ENCODE data around the gene DIP2A. TPM values are rescaled to one million over a fixed set of nuclear protein-coding genes. Genes with fewer than 3 reads are reported as not detected.

The DIP2A gene
- total RNA-seq, 8 experiments from 2014 or later = 13.2 to 70.9 (median 16.5) TPM

- WGBS, 10 experiments = 29 to 100% (median 92%) methylated on average over 1 to 5 of the region's 6 CpGs; no CpG with 5 or more reads in 2 of the 10 experiments
- H3K4me1 ChIP-seq (replicated peaks in 1 of 2) = no peaks in the 10 kb centered on the region
- no peak overlapping the region for H3K27ac ChIP-seq
- no peak for ATAC-seq (replicated peaks in 6 of 8)
- in situ Hi-C loops (cut with MboI; ENCODE audit: low pct_unique_long_range_greater_than_20kb in 2 of 9, low sequenced_read_pairs in 9 of 9, unreplicated experiment in 9 of 9) = no loop called here
- no peak overlapping the region for H3K4me3 ChIP-seq
Observed at GRCh38 chr21:46482225-46482845, 23.6 kb downstream of the DIP2A start.

- in situ Hi-C loops (cut with MboI; ENCODE audit: low pct_unique_long_range_greater_than_20kb in 2 of 9, low sequenced_read_pairs in 9 of 9, unreplicated experiment in 9 of 9) = no loop called here
- Histone ChIP-seq H3K27ac (no peak overlapping the region), H3K4me1 (replicated peaks in 1 of 2) (no peaks in the 10 kb centered on the region), H3K4me3 (no peak overlapping the region)
- 45 to 100% (median 90%) methylated on average over 2 of the region's 2 CpGs; no CpG with 5 or more reads in 2 of the 10 experiments for WGBS, 10 experiments
- peak in 1 of 8 experiments; percentile 29 for ATAC-seq (replicated peaks in 6 of 8)
Observed at GRCh38 chr21:46482846-46483231, 24.1 kb downstream of the DIP2A start.

- WGBS, 10 experiments = 17 to 100% (median 82%) methylated on average over 2 to 5 of the region's 6 CpGs
- H3K4me3 ChIP-seq = no peak overlapping the region
- H3K4me1 ChIP-seq (replicated peaks in 1 of 2) = no peaks in the 10 kb centered on the region
- peak in 5 of 8 experiments; percentile 45 to 100 (median 75) for ATAC-seq (replicated peaks in 6 of 8)
- no peak overlapping the region for H3K27ac ChIP-seq
- in situ Hi-C loops (cut with MboI; ENCODE audit: low pct_unique_long_range_greater_than_20kb in 2 of 9, low sequenced_read_pairs in 9 of 9, unreplicated experiment in 9 of 9) = no loop called here
Observed at GRCh38 chr21:46483300-46484295, 24.9 kb downstream of the DIP2A start.

- H3K4me3 ChIP-seq = no peak overlapping the region
- H3K4me1 ChIP-seq (replicated peaks in 1 of 2) = no peaks in the 10 kb centered on the region
- in situ Hi-C loops (cut with MboI; ENCODE audit: low pct_unique_long_range_greater_than_20kb in 2 of 9, low sequenced_read_pairs in 9 of 9, unreplicated experiment in 9 of 9) = no loop called here
- ATAC-seq (replicated peaks in 6 of 8) = no peak
- H3K27ac ChIP-seq = no peak overlapping the region
- 83 to 100% (median 97%) methylated on average over 1 to 4 of the region's 4 CpGs; no CpG with 5 or more reads in 1 of the 10 experiments for WGBS, 10 experiments
Observed at GRCh38 chr21:46486481-46487126, 27.9 kb downstream of the DIP2A start.

- H3K27ac ChIP-seq = no peak overlapping the region
- no peaks in the 10 kb centered on the region for H3K4me1 ChIP-seq (replicated peaks in 1 of 2)
- WGBS, 10 experiments = 80 to 97% (median 82%) methylated on average over 1 to 6 of the region's 6 CpGs; no CpG with 5 or more reads in 6 of the 10 experiments
- ATAC-seq (replicated peaks in 6 of 8) = no peak
- no peak overlapping the region for H3K4me3 ChIP-seq
- in situ Hi-C loops (cut with MboI; ENCODE audit: low pct_unique_long_range_greater_than_20kb in 2 of 9, low sequenced_read_pairs in 9 of 9, unreplicated experiment in 9 of 9) = no loop called here
Observed at GRCh38 chr21:46489162-46489663, 30.5 kb downstream of the DIP2A start.

GRCh38 chr21:46489800-46490199 is 31.1 kb downstream of the DIP2A start:
- Histone ChIP-seq H3K27ac (no peak overlapping the region), H3K4me1 (replicated peaks in 1 of 2) (no peaks in the 10 kb centered on the region), H3K4me3 (no peak overlapping the region)
- ATAC-seq (replicated peaks in 6 of 8) = no peak
- 64 to 92% (median 86%) methylated on average over 1 to 6 of the region's 10 CpGs; no CpG with 5 or more reads in 4 of the 10 experiments for WGBS, 10 experiments
- in situ Hi-C loops (cut with MboI; ENCODE audit: low pct_unique_long_range_greater_than_20kb in 2 of 9, low sequenced_read_pairs in 9 of 9, unreplicated experiment in 9 of 9) = no loop called here

GRCh38 chr21:46491553-46491952 is 32.9 kb downstream of the DIP2A start:
- Histone ChIP-seq H3K27ac (no peak overlapping the region), H3K4me1 (replicated peaks in 1 of 2) (no peaks in the 10 kb centered on the region), H3K4me3 (no peak overlapping the region)
- in situ Hi-C loops (cut with MboI; ENCODE audit: low pct_unique_long_range_greater_than_20kb in 2 of 9, low sequenced_read_pairs in 9 of 9, unreplicated experiment in 9 of 9) = no loop called here
- ATAC-seq (replicated peaks in 6 of 8) = no peak
- 93 to 100% (median 100%) methylated on average over 1 to 3 of the region's 3 CpGs; no CpG with 5 or more reads in 2 of the 10 experiments for WGBS, 10 experiments

- Histone ChIP-seq H3K27ac (no peak overlapping the region), H3K4me3 (no peak overlapping the region), H3K4me1 (replicated peaks in 1 of 2) (no peaks in the 10 kb centered on the region)
- WGBS, 10 experiments = 50 to 100% (median 89%) methylated on average over 1 to 5 of the region's 5 CpGs; no CpG with 5 or more reads in 5 of the 10 experiments
- peak in 1 of 8 experiments; percentile 29 for ATAC-seq (replicated peaks in 6 of 8)
- in situ Hi-C loops (cut with MboI; ENCODE audit: low pct_unique_long_range_greater_than_20kb in 2 of 9, low sequenced_read_pairs in 9 of 9, unreplicated experiment in 9 of 9) = no loop called here
Observed at GRCh38 chr21:46492851-46493250, 34.2 kb downstream of the DIP2A start.

GRCh38 chr21:46493828-46494227 is 35.1 kb downstream of the DIP2A start:
- no peak for ATAC-seq (replicated peaks in 6 of 8)

GRCh38 chr21:46498335-46499050 is 39.8 kb downstream of the DIP2A start:
- WGBS, 10 experiments = 83 to 100% (median 100%) methylated on average over 1 to 14 of the region's 26 CpGs; no CpG with 5 or more reads in 5 of the 10 experiments
- no peaks in the 10 kb centered on the region for H3K4me1 ChIP-seq (replicated peaks in 1 of 2)
- no peak for ATAC-seq (replicated peaks in 6 of 8)
- no peak overlapping the region for H3K4me3 ChIP-seq
- in situ Hi-C loops (cut with MboI; ENCODE audit: low pct_unique_long_range_greater_than_20kb in 2 of 9, low sequenced_read_pairs in 9 of 9, unreplicated experiment in 9 of 9) = no loop called here
- no peak overlapping the region for H3K27ac ChIP-seq

More at GRCh38 chr21:46493828-46494227, 35.1 kb downstream of the DIP2A start:
- 90 to 100% (median 97%) methylated on average over 2 to 6 of the region's 6 CpGs; no CpG with 5 or more reads in 1 of the 10 experiments for WGBS, 10 experiments
- Histone ChIP-seq H3K4me3 (no peak overlapping the region), H3K27ac (no peak overlapping the region), H3K4me1 (replicated peaks in 1 of 2) (no peaks in the 10 kb centered on the region)
- in situ Hi-C loops (cut with MboI; ENCODE audit: low pct_unique_long_range_greater_than_20kb in 2 of 9, low sequenced_read_pairs in 9 of 9, unreplicated experiment in 9 of 9) = no loop called here

GRCh38 chr21:46500224-46500861 is 41.7 kb downstream of the DIP2A start:
- no peaks in the 10 kb centered on the region for H3K4me1 ChIP-seq (replicated peaks in 1 of 2)
- in situ Hi-C loops (cut with MboI; ENCODE audit: low pct_unique_long_range_greater_than_20kb in 2 of 9, low sequenced_read_pairs in 9 of 9, unreplicated experiment in 9 of 9) = no loop called here
- H3K27ac ChIP-seq = peak overlapping the region in 1 of 2 donors; percentile 17
- H3K4me3 ChIP-seq = no peak overlapping the region
- ATAC-seq (replicated peaks in 6 of 8) = peak in 3 of 8 experiments; percentile 18 to 59 (median 34)
- WGBS, 10 experiments = 29 to 91% (median 79%) methylated on average over 2 to 3 of the region's 3 CpGs; no CpG with 5 or more reads in 2 of the 10 experiments
